ENCODE measurements around the gene ULK2.

Gene ULK2

GRCh38 chr17:19738757-19739156 is 129.0 kb downstream of the ULK2 start:
- TF ChIP-seq SP1 (IDR thresholded peaks at IDR 0.05) (no peak), BHLHE40 (IDR thresholded peaks at IDR 0.05; ENCODE audit: borderline replicate concordance) (no peak), FOXA1 (IDR thresholded peaks at IDR 0.05) (no peak), FOXM1 (IDR thresholded peaks at IDR 0.05; ENCODE audit: borderline replicate concordance) (no peak), L3MBTL2 (conservative IDR thresholded peaks at IDR 0.05) (no peak), LEF1 (IDR thresholded peaks at IDR 0.05; ENCODE audit: borderline replicate concordance) (no peak), ARNT (IDR thresholded peaks at IDR 0.05) (no peak), PKNOX1 (IDR thresholded peaks at IDR 0.05) (no peak), SUZ12 (IDR thresholded peaks at IDR 0.05) (no peak), ELF4 (IDR thresholded peaks at IDR 0.05) (no peak), CTBP1 (IDR thresholded peaks at IDR 0.05; ENCODE audit: borderline replicate concordance) (no peak), ZNF384 (IDR thresholded peaks at IDR 0.05) (no peak), HDGF (IDR thresholded peaks at IDR 0.05; ENCODE audit: borderline replicate concordance) (no peak), NFRKB (IDR thresholded peaks at IDR 0.05) (no peak), FOXK2 (IDR thresholded peaks at IDR 0.05) (no peak), TARDBP (IDR thresholded peaks at IDR 0.05) (no peak)
- POLR2A ChIA-PET = interaction anchor here (1.2 kb wide), 1 partner anchor 83 kb away, joined by 3 read pairs; no protein-coding TSS in a partner anchor
- no peak for DNase-seq (ENCODE audit: extremely low spot score)
- CTCF ChIA-PET = no interaction called here

- POLR2A ChIA-PET = interaction anchor here (1.2 kb wide), 1 partner anchor 83 kb away, joined by 3 read pairs; no protein-coding TSS in a partner anchor
Measured at GRCh38 chr17:19738073-19738449, 129.7 kb downstream of the ULK2 start.

GRCh38 chr17:19737305-19738072 is 130.2 kb downstream of the ULK2 start:
- CTCF ChIA-PET = no interaction called here
- no peak for DNase-seq (ENCODE audit: extremely low spot score)
- TF ChIP-seq CTBP1 (IDR thresholded peaks at IDR 0.05; ENCODE audit: borderline replicate concordance) = no peak
- POLR2A ChIA-PET = interaction anchor here (1.2 kb wide), 1 partner anchor 82 kb away, joined by 3 read pairs; no protein-coding TSS in a partner anchor

More at GRCh38 chr17:19738073-19738449, 129.7 kb downstream of the ULK2 start:
- CTCF ChIA-PET = no interaction called here
- no peak for DNase-seq (ENCODE audit: extremely low spot score)
- no peak for TF ChIP-seq LEF1 (IDR thresholded peaks at IDR 0.05; ENCODE audit: borderline replicate concordance)
- no peak for TF ChIP-seq PKNOX1 (IDR thresholded peaks at IDR 0.05)
- no peak for TF ChIP-seq ELF4 (IDR thresholded peaks at IDR 0.05)
- no peak for TF ChIP-seq ARNT (IDR thresholded peaks at IDR 0.05)
- no peak for TF ChIP-seq FOXK2 (IDR thresholded peaks at IDR 0.05)
- TF ChIP-seq FOXA1 (IDR thresholded peaks at IDR 0.05) = no peak
- no peak for TF ChIP-seq CTBP1 (IDR thresholded peaks at IDR 0.05; ENCODE audit: borderline replicate concordance)
- no peak for TF ChIP-seq FOXM1 (IDR thresholded peaks at IDR 0.05; ENCODE audit: borderline replicate concordance)
- TF ChIP-seq HDGF (IDR thresholded peaks at IDR 0.05; ENCODE audit: borderline replicate concordance) = no peak
- no peak for TF ChIP-seq SUZ12 (IDR thresholded peaks at IDR 0.05)
- TF ChIP-seq BHLHE40 (IDR thresholded peaks at IDR 0.05; ENCODE audit: borderline replicate concordance) = no peak
- TF ChIP-seq ZNF384 (IDR thresholded peaks at IDR 0.05) = no peak
- TF ChIP-seq TARDBP (IDR thresholded peaks at IDR 0.05) = no peak

- DNase-seq (ENCODE audit: extremely low spot score) = no peak
- CTCF ChIA-PET = no interaction called here
- no peak for TF ChIP-seq LEF1 (IDR thresholded peaks at IDR 0.05; ENCODE audit: borderline replicate concordance)
- TF ChIP-seq L3MBTL2 (conservative IDR thresholded peaks at IDR 0.05) = no peak
- no peak for TF ChIP-seq SUZ12 (IDR thresholded peaks at IDR 0.05)
- TF ChIP-seq FOXM1 (IDR thresholded peaks at IDR 0.05; ENCODE audit: borderline replicate concordance) = no peak
- TF ChIP-seq CTBP1 (IDR thresholded peaks at IDR 0.05; ENCODE audit: borderline replicate concordance) = no peak
- TF ChIP-seq ZNF384 (IDR thresholded peaks at IDR 0.05) = no peak
- TF ChIP-seq ARNT (IDR thresholded peaks at IDR 0.05) = no peak
- no peak for TF ChIP-seq ELF4 (IDR thresholded peaks at IDR 0.05)
- no peak for TF ChIP-seq HDGF (IDR thresholded peaks at IDR 0.05; ENCODE audit: borderline replicate concordance)
- TF ChIP-seq SP1 (IDR thresholded peaks at IDR 0.05) = no peak
- POLR2A ChIA-PET = interaction anchor here (1.3 kb wide), 1 partner anchor 9 kb away, joined by 10 read pairs; no protein-coding TSS in a partner anchor
Measured at GRCh38 chr17:19736071-19736470, 131.7 kb downstream of the ULK2 start.

- POLR2A ChIA-PET = interaction anchor here (1.9 kb wide), 1 partner anchor 85 kb away, joined by 6 read pairs; the partner anchor contains the start of gene ALDH3A2
- DNase-seq (ENCODE audit: extremely low spot score) = no peak
- TF ChIP-seq BHLHE40 (IDR thresholded peaks at IDR 0.05; ENCODE audit: borderline replicate concordance) (no peak), FOXM1 (IDR thresholded peaks at IDR 0.05; ENCODE audit: borderline replicate concordance) (no peak), TARDBP (IDR thresholded peaks at IDR 0.05) (no peak), NFRKB (IDR thresholded peaks at IDR 0.05) (no peak), ZNF384 (IDR thresholded peaks at IDR 0.05) (no peak), ARNT (IDR thresholded peaks at IDR 0.05) (no peak)
- CTCF ChIA-PET = no interaction called here
Measured at GRCh38 chr17:19733953-19734526, 133.7 kb downstream of the ULK2 start.

- no peak for DNase-seq (ENCODE audit: extremely low spot score)
- ChIA-PET POLR2A (interaction anchor here (0.7 kb wide), 1 partner anchor 9 kb away, joined by 3 read pairs; no protein-coding TSS in a partner anchor), CTCF (no interaction called here)
- TF ChIP-seq CTBP1 (IDR thresholded peaks at IDR 0.05; ENCODE audit: borderline replicate concordance) = no peak
- TF ChIP-seq FOXK2 (IDR thresholded peaks at IDR 0.05) = no peak
- TF ChIP-seq FOXA1 (IDR thresholded peaks at IDR 0.05) = no peak
- no peak for TF ChIP-seq ELF4 (IDR thresholded peaks at IDR 0.05)
- TF ChIP-seq ZNF384 (IDR thresholded peaks at IDR 0.05) = no peak
- no peak for TF ChIP-seq NFRKB (IDR thresholded peaks at IDR 0.05)
- TF ChIP-seq PKNOX1 (IDR thresholded peaks at IDR 0.05) = no peak
Measured at GRCh38 chr17:19731626-19732025, 136.1 kb downstream of the ULK2 start.

All from HEK293T (cell line).